Measurements from ENCODE around the gene ORAI3.
"Not testable (repeated sequence)": the region's sequence is repeated elsewhere in the genome, so short reads cannot be mapped to it uniquely, and the experiment has no call there.

ORAI3 gene

DNA sequence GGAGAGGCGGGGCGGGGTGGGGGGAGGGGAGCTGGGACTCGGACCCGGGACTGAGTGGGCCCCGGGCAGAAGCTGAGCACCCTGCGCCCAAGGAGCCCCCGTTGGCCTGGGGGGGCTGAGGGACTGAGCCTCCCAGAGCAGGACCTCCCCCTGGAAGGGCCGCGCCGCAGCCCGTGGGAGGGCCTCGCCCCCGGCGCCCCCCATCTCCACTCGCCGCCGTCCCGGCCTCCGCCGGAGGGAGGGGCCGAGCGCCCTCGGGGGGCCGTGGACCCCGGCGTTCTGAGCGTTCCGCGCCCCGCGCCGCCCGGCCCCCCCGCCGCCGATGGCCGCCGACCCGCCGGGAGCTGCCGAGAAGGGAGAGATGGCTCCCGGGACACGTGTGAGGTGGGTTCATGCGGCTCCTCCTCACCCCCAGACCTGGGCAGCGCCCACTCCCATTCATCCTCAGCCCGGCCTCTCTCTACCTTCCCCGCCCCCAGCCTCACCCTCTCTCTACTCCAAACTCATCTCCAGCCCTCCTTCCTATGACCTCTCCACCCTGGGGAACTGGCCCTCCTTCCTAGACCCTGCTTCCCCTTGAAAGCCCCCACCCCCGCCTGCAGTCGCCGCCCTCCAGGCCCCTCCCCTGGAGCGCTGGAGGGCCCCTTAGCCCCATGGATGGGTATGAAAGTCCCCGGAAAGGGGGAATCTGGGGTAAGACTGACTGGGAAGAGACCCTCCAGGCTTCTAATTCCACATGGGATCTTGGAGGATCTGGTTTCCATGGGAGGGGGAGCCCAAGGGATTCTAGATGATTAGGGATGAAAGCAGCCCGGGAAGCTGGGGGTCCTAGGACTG is 24.6 kb upstream of the ORAI3 start:
- no peak for DNase-seq (ENCODE audit: low read depth)

DNA sequence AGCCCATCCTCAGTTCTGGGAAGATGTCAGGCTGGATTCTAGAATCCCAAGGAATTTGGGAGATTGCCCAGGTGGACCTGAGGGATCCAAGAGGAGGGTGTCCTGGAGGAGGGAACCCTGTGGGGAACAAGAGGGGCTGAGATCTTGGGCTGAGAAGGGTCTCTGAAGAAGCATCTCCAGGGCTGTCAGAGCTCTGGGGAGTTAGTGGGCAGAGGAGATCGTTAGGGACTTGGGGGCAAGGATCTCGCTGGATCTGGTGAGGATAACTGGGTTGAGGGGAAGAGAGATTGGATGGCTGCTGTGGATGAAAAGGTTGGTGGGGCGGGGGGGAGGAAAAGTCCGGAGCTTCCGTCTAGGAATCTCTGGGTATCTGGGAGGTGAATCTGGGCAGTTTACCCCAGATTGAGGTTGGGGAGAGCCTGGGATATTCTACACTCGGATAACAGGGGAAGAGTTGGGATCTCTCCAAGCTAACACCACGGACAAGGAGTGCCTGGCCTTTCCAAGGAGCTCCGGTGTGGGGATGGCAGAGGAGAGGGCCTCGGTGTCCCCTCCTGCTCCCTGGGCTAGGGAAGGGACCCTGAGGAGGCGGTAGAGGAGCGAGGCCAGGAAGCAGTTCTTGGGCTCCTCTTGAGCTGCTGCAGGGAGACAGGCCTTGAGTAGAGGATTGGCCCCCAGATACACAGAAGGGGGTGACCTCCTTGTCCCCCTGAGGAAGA is 23.8 kb upstream of the ORAI3 start:
- no peak for DNase-seq (ENCODE audit: low read depth)

DNA sequence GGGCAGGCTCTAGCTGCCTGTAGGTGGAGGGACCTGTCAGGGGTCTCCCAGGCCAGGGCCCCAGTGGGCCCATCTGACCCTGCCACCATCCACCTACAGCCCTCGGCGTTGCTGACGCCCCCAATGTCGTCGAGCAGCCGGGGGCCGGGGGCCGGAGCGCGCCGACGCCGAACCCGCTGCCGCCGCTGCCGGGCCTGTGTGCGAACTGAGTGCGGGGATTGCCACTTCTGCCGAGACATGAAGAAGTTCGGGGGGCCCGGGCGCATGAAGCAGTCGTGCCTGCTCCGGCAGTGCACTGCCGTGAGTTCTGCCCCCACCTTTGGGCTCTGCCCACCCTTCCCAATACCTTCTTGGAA is 23.3 kb upstream of the ORAI3 start:
- DNase-seq (ENCODE audit: low read depth) = no peak

DNA sequence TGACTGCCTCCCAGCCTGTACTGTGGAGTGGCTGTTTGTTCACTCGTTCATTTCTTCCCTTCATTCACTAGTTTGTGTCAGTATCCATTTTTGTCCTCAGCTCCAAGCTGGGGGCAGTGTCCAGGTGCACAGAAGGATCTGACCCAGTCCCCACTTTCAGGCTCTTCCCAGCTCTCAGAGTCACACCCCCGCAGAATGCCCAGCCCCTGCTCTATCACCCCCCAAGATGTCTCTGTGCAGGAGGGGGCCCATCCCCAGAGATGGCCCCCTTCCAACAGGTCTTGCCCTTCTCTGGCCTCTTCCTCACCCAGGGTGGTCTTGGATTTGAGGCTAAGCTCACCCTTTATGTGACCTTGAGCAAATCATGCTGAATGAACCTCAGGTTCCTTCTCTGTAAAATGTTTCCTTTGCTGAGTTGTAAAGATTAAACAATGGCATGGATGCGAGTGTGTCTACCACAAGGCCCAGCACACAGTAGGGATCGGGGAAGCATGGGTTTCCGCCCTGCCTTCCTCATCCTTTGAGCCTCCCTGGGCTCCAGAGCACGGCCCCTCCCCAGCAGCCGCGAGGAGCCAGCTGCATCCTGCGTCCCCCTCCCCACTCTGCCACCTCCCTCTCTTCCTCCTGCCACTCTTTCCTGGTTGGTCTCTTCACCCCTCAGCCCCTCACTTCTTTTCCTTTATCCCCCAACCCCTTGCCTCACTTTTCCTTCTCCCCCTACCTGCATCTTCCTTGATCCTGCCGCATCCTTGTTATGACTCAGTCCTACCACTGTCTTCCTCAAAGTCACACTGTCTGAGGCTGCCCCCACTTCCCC is 22.7 kb upstream of the ORAI3 start:
- no peak for DNase-seq (ENCODE audit: low read depth)

DNA sequence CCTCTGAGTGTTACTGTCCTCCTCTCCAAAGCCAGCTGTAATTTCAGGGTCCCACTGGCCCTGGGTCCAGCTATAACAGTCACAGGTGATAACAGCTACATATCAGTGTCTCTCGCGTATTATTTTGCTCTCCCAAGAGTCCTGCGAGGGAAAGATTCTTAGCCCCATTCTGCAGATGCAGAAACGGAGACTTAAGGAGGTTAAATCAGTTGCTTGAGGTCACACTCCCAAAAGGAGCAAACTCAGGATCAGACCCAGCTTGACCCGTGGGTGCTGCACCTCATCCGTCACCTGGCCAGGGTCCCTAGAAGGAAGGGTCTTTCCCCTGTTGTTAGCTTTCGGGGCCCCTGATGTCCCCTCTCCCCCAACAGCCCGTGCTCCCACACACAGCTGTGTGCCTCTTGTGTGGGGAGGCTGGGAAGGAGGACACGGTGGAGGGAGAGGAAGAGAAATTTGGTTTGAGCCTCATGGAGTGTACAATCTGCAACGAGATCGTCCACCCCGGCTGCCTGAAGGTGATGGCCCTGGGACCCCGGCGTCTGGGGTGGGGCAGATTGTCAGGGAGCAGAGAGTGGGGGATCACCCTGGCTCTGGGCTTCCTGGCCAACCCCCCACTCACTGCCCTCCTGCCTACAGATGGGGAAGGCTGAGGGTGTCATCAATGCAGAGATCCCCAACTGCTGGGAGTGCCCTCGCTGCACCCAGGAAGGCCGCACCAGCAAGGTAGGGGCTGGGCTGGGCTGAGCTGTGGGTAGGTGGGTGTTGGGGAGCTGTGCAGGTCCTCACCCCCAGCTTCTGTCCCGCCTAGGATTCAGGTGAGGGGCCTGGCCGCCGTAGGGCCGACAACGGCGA is 21.7 kb upstream of the ORAI3 start:
- DNase-seq (ENCODE audit: low read depth) = no peak

DNA sequence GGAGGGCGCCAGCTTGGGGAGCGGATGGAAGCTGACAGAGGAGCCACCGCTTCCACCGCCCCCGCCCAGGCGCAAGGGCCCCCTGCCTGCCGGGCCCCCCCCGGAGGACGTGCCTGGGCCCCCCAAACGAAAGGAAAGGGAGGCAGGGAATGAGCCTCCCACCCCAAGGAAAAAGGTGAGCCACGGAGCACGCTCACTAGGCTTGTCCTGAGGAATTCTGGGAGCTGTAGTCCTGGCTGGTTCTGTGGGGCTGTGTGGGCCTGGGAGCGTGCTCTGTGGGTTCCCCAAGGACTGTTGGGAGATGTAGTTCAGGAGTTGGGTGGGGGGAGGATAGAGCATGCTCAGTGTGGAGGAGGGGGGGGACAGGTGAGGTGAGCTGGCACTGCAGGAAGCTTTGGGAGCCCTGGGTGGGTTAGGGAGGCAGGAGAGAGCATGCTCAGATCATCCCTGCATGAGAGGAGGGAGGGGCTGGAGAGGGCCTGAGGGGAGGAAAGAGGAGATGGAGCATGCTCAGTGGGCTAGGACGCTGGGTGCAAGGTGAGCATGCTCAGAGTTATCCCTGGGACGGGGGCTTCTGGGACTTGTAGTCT is 21.0 kb upstream of the ORAI3 start:
- DNase-seq (ENCODE audit: low read depth) = no peak

DNA sequence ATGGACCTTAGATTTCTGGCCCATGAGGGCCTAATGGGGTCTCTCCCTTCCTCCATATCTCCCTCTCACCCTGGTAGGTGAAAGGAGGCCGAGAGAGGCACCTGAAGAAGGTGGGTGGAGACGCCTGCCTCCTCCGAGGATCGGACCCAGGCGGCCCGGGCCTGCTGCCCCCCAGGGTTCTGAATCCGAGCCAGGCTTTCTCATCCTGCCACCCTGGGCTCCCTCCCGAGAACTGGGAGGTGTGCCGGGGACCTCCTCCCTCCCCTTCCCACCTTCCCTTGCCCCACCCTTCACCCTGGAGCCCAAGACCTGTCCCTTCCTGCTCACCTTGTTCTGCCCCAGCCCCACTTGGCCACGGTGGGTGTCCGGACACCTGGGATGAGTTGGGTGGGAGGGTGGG is 20.5 kb upstream of the ORAI3 start:
- DNase-seq (ENCODE audit: low read depth) = no peak

DNA sequence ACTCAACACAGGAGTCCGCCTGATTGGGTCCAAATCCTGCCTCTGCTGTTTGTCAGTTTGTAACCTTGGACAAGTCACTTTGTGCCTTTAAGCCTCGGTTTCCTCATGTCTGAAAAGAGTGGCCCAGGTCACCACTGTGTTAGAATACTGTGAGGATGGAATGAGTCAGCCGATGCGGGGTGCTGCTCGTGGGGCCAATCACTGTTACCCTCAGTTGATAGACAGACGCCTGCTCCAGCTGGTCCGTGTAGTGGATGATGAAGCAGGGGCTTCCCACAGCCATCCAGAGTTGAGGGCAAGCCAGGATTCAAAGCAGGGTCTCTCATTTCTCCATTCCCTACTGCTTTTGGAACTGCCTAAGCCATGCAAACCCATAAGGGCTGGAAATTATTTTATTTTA is 19.7 kb upstream of the ORAI3 start:
- no peak for DNase-seq (ENCODE audit: low read depth)

DNA sequence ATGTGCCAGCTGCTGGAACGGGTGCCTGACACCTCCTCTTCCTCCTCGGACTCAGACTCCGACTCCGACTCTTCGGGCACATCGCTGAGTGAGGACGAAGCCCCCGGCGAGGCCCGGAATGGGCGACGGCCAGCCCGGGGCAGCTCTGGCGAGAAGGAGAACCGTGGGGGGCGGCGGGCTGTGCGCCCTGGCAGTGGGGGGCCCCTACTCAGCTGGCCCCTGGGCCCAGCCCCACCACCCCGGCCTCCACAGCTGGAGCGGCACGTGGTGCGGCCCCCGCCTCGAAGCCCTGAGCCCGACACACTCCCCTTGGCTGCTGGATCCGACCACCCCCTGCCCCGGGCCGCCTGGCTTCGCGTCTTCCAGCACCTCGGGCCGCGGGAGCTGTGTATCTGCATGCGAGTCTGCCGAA is 18.7 kb upstream of the ORAI3 start:
- DNase-seq (ENCODE audit: low read depth) = no peak

DNA sequence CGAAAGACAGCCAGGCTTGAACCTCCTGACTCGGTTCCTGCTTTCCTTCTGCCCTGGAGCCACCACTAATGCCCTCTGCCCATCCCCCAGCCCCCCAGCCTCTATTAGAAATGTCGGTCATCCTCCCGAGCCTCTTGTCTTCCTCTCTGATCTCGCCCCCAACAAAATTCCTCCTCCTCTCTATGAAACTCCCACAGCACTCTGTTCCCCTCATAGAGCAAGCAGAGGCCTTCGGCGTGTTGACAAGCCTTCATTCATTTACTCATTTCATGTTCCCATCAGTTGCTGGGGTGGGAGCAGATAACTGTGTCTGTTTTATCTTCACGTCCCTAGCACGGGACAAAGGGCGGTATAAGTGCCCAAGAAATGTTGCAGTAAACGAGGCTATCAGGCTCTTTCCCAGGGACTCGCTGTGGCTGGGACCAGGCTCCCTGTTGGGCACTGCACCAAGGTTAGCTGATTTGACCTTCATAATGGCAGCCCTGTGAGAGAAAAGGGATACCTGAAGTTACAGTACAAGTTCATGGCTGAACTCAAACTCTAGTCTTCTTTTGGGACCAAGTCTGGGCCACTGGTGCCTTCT is 17.7 kb upstream of the ORAI3 start:
- DNase-seq (ENCODE audit: low read depth) = no peak

DNA sequence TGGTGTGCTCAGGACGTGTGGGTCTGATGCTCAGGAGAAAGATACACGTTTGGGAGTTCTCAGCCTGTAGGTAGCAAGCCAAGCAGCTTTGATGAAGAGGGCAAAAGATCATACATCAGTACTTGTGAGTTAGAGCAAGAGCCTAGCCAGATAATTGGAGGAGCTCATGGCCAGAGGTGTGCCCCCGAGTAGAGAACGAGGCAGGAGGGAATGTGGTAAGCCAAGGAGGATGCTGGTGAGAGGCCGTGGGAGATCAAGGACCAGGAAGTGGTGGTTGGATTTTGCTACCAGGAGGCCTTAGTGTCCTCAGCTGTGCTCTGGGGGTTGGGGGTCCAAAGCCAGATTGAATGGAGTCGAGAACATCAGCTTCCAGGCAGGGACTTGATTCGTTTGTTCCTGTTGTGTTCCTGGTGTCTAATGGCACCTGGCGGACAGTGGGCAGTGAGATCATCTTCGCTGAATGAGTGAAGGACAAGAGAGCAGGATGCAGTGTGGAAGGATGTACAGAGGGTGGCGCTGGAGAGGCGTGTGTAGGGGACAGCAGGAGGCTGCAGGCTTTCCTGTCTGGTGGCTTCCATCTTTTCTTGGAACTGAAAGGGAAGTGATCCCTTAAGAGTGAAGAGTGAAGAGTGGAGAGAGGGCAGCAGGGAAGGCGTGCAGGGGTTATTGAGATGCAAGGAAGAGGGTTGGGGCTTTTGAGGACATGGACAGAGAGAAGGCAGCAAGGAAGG is 13.9 kb upstream of the ORAI3 start:
- no peak for DNase-seq (ENCODE audit: low read depth)

DNA sequence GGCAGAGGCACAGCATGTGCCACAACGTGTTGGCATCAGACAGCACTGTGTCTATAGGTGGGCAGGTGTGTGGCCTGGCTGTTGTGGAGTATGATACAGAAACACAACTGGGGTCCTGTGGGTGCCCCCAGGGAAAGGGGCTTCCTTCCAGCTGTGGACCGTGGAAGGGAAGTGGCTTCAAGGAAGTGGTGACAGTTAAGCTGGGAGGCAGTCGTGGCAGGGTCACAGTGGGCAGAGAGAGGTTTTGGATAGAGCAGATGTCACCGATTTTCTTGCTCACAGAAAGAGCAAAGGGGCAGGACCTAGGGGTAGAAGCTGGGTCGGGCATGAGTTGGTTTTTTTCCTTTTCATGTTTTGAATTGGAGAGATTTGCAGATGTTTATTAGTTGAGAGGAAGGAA is 11.2 kb upstream of the ORAI3 start:
- no peak for DNase-seq (ENCODE audit: low read depth)

DNA sequence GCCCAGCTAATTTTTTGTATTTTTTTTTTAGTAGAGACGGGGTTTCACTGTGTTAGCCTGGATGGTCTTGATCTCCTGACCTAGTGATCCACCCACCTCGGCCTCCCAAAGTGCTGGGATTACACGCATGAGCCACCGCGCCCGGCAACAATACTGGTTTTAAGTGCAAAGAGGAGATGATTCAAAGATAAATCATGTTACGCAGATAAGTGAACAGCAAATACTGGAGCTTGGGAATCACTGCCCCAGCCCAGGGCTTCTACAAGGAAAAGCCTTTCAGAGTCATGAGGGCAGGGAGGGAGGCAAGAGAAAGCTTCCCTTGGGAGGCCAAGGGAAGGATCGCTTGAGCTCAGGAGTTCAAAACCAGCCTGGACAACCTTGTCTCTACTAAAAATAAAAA is 9.3 kb upstream of the ORAI3 start:
- DNase-seq (ENCODE audit: low read depth) = not testable (repeated sequence)

DNA sequence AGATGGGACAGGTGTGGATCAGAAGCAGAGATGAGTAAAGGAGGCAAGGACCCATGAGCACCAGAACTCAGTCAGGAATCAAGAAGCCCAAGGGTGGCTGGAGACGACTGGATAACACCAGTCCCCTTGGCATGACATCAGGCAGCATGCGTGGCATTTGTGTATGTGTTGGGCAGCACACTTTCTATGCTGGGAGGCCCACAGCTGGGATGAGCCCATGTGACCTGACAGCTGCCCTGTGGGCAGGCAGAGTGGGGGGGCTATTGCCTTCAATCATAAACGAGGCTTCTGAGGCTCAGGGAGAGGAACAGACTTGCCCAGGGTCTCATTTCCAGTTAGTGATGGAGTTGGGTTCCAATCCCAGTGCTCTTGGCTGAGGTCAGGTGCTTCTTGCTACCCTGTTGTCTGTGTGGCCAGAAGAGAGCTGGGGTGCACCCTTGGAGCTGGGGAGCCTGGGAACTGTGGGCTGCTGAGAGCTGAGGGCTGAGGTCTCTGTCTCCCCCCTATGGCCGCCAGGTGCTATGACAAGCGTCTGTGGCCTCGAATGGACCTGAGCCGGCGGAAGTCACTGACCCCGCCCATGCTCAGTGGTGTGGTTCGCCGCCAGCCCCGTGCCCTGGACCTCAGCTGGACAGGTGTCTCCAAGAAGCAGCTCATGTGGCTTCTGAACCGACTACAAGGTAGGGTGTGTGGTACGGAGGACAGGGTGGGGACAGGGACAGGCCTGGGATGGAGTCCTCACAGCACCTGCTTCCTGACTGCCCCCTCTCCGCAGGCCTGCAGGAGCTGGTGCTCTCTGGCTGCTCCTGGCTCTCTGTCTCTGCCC is 7.1 kb upstream of the ORAI3 start:
- DNase-seq (ENCODE audit: low read depth) = no peak

DNA sequence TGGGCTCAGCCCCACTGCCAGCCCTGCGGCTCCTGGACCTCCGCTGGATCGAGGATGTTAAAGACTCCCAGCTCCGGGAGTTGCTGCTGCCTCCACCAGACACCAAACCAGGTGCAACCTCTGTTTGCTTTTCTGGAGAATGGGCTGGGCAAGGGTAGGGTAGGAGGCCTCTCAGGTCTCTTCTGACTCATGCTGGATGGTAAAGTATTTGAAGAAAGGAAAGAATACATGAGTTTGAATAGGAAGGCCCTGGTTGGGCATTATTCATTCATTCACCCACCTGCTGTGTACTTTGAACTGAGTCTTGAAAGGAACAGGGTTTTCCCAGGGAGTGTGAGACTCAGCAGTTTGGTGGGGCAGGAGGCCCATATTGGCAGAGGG is 6.5 kb upstream of the ORAI3 start:
- DNase-seq (ENCODE audit: low read depth) = no peak

DNA sequence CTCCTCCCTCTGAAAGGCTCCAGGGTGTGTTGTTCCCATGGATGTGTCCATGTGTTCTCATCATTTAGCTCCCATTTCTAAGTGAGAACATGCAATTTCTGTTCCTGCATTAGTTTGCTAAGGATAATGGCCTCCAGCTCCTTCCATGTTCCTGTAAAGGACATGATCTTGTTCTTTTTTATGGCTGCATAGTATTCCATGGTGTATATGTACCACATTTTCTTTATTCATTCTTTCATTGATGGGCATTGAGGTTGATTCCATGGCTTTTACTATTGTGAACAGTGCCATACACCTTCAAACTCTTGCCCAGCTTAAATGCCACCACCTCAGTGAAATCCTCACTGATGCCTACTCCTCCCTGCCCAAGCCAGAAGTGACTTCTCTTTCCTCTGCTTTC is 4.5 kb upstream of the ORAI3 start:
- DNase-seq (ENCODE audit: low read depth) = no peak

DNA sequence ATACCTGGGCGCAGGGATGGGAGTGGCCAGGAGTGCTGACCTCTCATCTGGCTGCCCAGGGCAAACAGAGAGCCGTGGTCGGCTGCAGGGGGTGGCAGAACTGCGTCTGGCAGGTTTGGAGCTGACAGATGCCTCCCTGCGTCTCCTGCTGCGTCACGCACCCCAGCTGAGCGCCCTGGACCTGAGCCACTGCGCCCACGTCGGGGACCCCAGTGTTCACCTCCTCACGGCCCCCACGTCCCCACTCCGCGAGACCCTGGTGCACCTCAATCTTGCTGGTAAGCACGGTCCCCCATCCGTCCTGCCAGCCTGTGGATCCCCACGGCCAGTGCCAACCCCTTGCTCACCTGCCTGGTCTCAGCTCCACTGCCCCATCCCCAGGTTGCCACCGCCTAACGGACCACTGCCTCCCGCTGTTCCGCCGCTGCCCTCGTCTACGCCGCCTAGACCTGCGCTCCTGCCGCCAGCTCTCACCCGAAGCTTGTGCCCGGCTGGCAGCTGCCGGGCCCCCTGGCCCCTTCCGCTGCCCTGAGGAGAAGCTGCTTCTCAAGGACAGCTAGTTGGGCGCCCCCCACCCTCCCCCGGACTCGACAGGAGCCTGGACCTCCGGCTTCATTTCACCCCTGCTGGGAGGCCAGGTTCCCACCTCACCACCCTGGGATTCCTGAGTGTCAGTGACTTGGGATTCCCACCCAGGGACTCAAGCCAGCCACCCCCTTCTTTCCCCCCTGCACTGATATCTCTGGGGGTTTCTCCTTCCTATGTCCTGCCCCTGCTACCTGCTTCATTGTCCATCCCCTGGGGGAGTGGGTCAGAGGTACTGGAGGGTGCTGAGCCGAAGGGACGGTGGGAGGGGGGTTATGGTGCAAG is 2.0 kb upstream of the ORAI3 start:
- no peak for DNase-seq (ENCODE audit: low read depth)

DNA sequence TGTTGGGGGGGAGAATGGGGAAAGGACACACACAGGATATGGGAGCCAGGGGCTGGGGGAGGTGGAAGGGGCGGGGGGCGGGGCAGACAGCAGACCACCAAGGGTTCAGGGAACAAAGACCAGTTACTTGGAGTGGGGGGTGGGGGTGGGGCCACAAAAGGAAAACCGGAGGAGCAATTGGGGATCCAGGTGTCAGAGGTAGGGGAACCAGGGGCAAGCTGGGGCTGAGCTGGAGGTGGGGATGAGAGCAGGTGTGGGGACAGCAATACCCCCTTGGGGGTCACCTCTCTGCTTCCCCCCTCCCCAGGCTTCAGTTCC is 1.4 kb upstream of the ORAI3 start:
- DNase-seq (ENCODE audit: low read depth) = no peak

Data from fibroblast of the conjunctiva (primary cell).